Measurements from ENCODE around the gene UST. TPM values are rescaled to one million over a fixed set of nuclear protein-coding genes. Genes with fewer than 3 reads are reported as not detected.

Gene UST
- total RNA-seq, 6 experiments from 2014 or later: 0.44 to 1.9 (median 0.91) TPM

- WGBS (ENCODE audit: insufficient coverage, low coverage, low lambda C conversion rate, missing lambda C conversion rate): 0% methylated on average over 8 of the region's 45 CpGs
- Histone ChIP-seq H3K4me1 (peaks cover 0 to 14% (median 2%) of the 10 kb centered on the region in 4 donors), H3K9me3 (no peaks in the 10 kb centered on the region), H3K27me3 (peaks cover 0 to 6% of the 10 kb centered on the region in 2 donors), H3K27ac (peak overlapping the region in 2 of 3 donors; percentile 17 to 18), H3K4me3 (peak overlapping the region; percentile 44 to 55 (median 45)), H3K36me3 (no peaks in the 10 kb centered on the region)
- DNase-seq (peak; percentile 50 to 67 (median 53)), ATAC-seq (peak; percentile 45 to 60 (median 53))
- intact Hi-C loops (cut with DNase I): loop anchor here in 1 of 2 donors (10.0 kb wide), 1 partner anchor 208 kb away; no protein-coding TSS in a partner anchor
- TF ChIP-seq POLR2A (IDR thresholded peaks at IDR 0.05): no peak
- TF ChIP-seq, protein P1, sequence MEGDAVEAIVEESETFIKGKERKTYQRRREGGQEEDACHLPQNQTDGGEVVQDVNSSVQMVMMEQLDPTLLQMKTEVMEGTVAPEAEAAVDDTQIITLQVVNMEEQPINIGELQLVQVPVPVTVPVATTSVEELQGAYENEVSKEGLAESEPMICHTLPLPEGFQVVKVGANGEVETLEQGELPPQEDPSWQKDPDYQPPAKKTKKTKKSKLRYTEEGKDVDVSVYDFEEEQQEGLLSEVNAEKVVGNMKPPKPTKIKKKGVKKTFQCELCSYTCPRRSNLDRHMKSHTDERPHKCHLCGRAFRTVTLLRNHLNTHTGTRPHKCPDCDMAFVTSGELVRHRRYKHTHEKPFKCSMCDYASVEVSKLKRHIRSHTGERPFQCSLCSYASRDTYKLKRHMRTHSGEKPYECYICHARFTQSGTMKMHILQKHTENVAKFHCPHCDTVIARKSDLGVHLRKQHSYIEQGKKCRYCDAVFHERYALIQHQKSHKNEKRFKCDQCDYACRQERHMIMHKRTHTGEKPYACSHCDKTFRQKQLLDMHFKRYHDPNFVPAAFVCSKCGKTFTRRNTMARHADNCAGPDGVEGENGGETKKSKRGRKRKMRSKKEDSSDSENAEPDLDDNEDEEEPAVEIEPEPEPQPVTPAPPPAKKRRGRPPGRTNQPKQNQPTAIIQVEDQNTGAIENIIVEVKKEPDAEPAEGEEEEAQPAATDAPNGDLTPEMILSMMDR (IDR thresholded peaks at IDR 0.05): no peak
These were observed 278 bp downstream of the UST start for GRCh38 chr6:148747145-148747470.

- intact Hi-C loops (cut with DNase I): loop anchor here in 1 of 2 donors (10.0 kb wide), 1 partner anchor 207 kb away; no protein-coding TSS in a partner anchor
- Histone ChIP-seq H3K4me1 (peaks cover 0 to 14% (median 2%) of the 10 kb centered on the region in 4 donors), H3K4me3 (peak overlapping the region; percentile 44 to 55 (median 45)), H3K36me3 (no peaks in the 10 kb centered on the region), H3K9me3 (no peaks in the 10 kb centered on the region), H3K27ac (peak overlapping the region in 2 of 3 donors; percentile 17 to 18), H3K27me3 (peaks cover 0 to 6% of the 10 kb centered on the region in 2 donors)
- 0% methylated on average over 1 of the region's 66 CpGs for WGBS (ENCODE audit: insufficient coverage, low coverage, low lambda C conversion rate, missing lambda C conversion rate)
- TF ChIP-seq POLR2A (IDR thresholded peaks at IDR 0.05): no peak
- TF ChIP-seq, protein P1 (IDR thresholded peaks at IDR 0.05): no peak
- peak; percentile 21 to 49 (median 44) for ATAC-seq
- DNase-seq: peak; percentile 43 to 62 (median 44)
These were observed 788 bp downstream of the UST start for GRCh38 chr6:148747471-148748165.

GRCh38 chr6:148749674-148750073 is 2.8 kb downstream of the UST start:
- Histone ChIP-seq H3K4me3 (no peak overlapping the region), H3K27me3 (peaks cover 0 to 6% of the 10 kb centered on the region in 2 donors), H3K9me3 (no peaks in the 10 kb centered on the region), H3K27ac (no peak overlapping the region), H3K4me1 (peaks cover 0 to 14% (median 2%) of the 10 kb centered on the region in 4 donors), H3K36me3 (no peaks in the 10 kb centered on the region)
- no peak for ATAC-seq
- intact Hi-C loops (cut with DNase I): loop anchor here in 1 of 2 donors (10.0 kb wide), 1 partner anchor 205 kb away; no protein-coding TSS in a partner anchor
- 93% methylated on average over 1 of the region's 1 CpG for WGBS (ENCODE audit: insufficient coverage, low coverage, low lambda C conversion rate, missing lambda C conversion rate)
- no peak for DNase-seq
- TF ChIP-seq, protein P1 (IDR thresholded peaks at IDR 0.05): no peak
- TF ChIP-seq POLR2A (IDR thresholded peaks at IDR 0.05): no peak

GRCh38 chr6:148750838-148751792 is 4.3 kb downstream of the UST start:
- H3K27ac ChIP-seq: no peak overlapping the region
- 76% methylated on average over 12 of the region's 13 CpGs for WGBS (ENCODE audit: insufficient coverage, low coverage, low lambda C conversion rate, missing lambda C conversion rate)
- no peak overlapping the region for H3K4me3 ChIP-seq
- no peaks in the 10 kb centered on the region for H3K36me3 ChIP-seq
- peaks cover 0 to 14% (median 2%) of the 10 kb centered on the region in 4 donors for H3K4me1 ChIP-seq
- no peaks in the 10 kb centered on the region for H3K9me3 ChIP-seq
- peaks cover 0 to 6% of the 10 kb centered on the region in 2 donors for H3K27me3 ChIP-seq
- intact Hi-C loops (cut with DNase I): no loop called here
- TF ChIP-seq POLR2A (IDR thresholded peaks at IDR 0.05): no peak
- TF ChIP-seq, protein P1 (IDR thresholded peaks at IDR 0.05): no peak
- no peak for ATAC-seq
- no peak for DNase-seq

Measured in right lobe of liver (tissue), 6 donors.